ENCODE results near the gene ANXA1. TPM values are rescaled to one million over a fixed set of nuclear protein-coding genes. Genes with fewer than 3 reads are reported as not detected.
A peak's percentile ranks its signal among the peaks of the same experiment; 100 is the strongest.
"Not testable (repeated sequence)": the region's sequence is repeated elsewhere in the genome, so short reads cannot be mapped to it uniquely, and the experiment has no call there.

ANXA1 gene
- polyA plus RNA-seq, 4 donors, result 21.7 to 36.6 (median 27.2) TPM

GRCh38 chr9:73165911-73166310 is 14.2 kb downstream of the ANXA1 start:
- no peak for DNase-seq (ENCODE audit: low read depth in 4 of 4, low spot score in 2 of 4)

GRCh38 chr9:73166468-73166867 is 14.8 kb downstream of the ANXA1 start:
- no peak for DNase-seq (ENCODE audit: low read depth in 4 of 4, low spot score in 2 of 4)

- DNase-seq (ENCODE audit: low read depth in 4 of 4, low spot score in 2 of 4), result no peak
Observed at GRCh38 chr9:73167614-73168013, 15.9 kb downstream of the ANXA1 start.

- no peak for DNase-seq (ENCODE audit: low read depth in 4 of 4, low spot score in 2 of 4)
Observed at GRCh38 chr9:73168298-73168934, 16.8 kb downstream of the ANXA1 start.

GRCh38 chr9:73170185-73170957 is 18.7 kb downstream of the ANXA1 start:
- no peak for DNase-seq (ENCODE audit: low read depth in 4 of 4, low spot score in 2 of 4)

- DNase-seq (ENCODE audit: low read depth in 4 of 4, low spot score in 2 of 4), result no peak
Observed at GRCh38 chr9:73172901-73173215, 21.2 kb downstream of the ANXA1 start.

GRCh38 chr9:73173557-73174329 is 22.1 kb downstream of the ANXA1 start:
- DNase-seq (ENCODE audit: low read depth in 4 of 4, low spot score in 2 of 4), result no peak

- DNase-seq (ENCODE audit: low read depth in 4 of 4, low spot score in 2 of 4), result no peak
Observed at GRCh38 chr9:73174330-73174980, 22.8 kb downstream of the ANXA1 start.

- no peak for DNase-seq (ENCODE audit: low read depth in 4 of 4, low spot score in 2 of 4)
Observed at GRCh38 chr9:73176450-73176875, 24.8 kb downstream of the ANXA1 start.

GRCh38 chr9:73178044-73178443 is 26.4 kb downstream of the ANXA1 start:
- no peak for DNase-seq (ENCODE audit: low read depth in 4 of 4, low spot score in 2 of 4)

GRCh38 chr9:73179589-73179988 is 27.9 kb downstream of the ANXA1 start:
- peak in 2 of 4 donors; percentile 28 to 31 for DNase-seq (ENCODE audit: low read depth in 4 of 4, low spot score in 2 of 4)

- DNase-seq (ENCODE audit: low read depth in 4 of 4, low spot score in 2 of 4), result no peak
Observed at GRCh38 chr9:73180403-73180802, 28.7 kb downstream of the ANXA1 start.

- DNase-seq (ENCODE audit: low read depth in 4 of 4, low spot score in 2 of 4), result no peak
Observed at GRCh38 chr9:73182928-73183327, 31.3 kb downstream of the ANXA1 start.

GRCh38 chr9:73183428-73183827 is 31.8 kb downstream of the ANXA1 start:
- DNase-seq (ENCODE audit: low read depth in 4 of 4, low spot score in 2 of 4), result no peak

GRCh38 chr9:73183917-73184861 is 32.5 kb downstream of the ANXA1 start:
- DNase-seq (ENCODE audit: low read depth in 4 of 4, low spot score in 2 of 4), result no peak

- not testable (repeated sequence) for DNase-seq (ENCODE audit: low read depth in 4 of 4, low spot score in 2 of 4)
Observed at GRCh38 chr9:73191109-73191508, 39.4 kb downstream of the ANXA1 start.

- DNase-seq (ENCODE audit: low read depth in 4 of 4, low spot score in 2 of 4), result no peak
Observed at GRCh38 chr9:73194284-73194683, 42.6 kb downstream of the ANXA1 start.

GRCh38 chr9:73199448-73199847 is 47.8 kb downstream of the ANXA1 start:
- DNase-seq (ENCODE audit: low read depth in 4 of 4, low spot score in 2 of 4), result no peak

- DNase-seq (ENCODE audit: low read depth in 4 of 4, low spot score in 2 of 4), result no peak
Observed at GRCh38 chr9:73199886-73200285, 48.2 kb downstream of the ANXA1 start.

Measured in left renal cortex interstitium (tissue), 4 donors.